ENCODE results near the gene HSPB8.

Gene HSPB8

GRCh38 chr12:119181202-119181601 lies 2.5 kb downstream of the HSPB8 start:
- peaks cover 2 to 4% of the 10 kb centered on the region in 2 experiments for H3K36me3 ChIP-seq (ENCODE audit: control insufficient read depth in 1 of 2, insufficient read depth in 2 of 2, low read length in 2 of 2)
- no peak overlapping the region for H2BK12ac ChIP-seq (ENCODE audit: low read length)
- no peak overlapping the region for H3K14ac ChIP-seq (ENCODE audit: low read length)
- H3K79me1 ChIP-seq (ENCODE audit: low read length), result peaks cover 33% of the 10 kb centered on the region
- H3K27me3 ChIP-seq (ENCODE audit: insufficient read depth, low read length), result no peaks in the 10 kb centered on the region
- H2AK5ac ChIP-seq (ENCODE audit: low read length), result no peak overlapping the region
- peaks cover 20% of the 10 kb centered on the region for H3K79me2 ChIP-seq (ENCODE audit: control insufficient read depth, insufficient read depth, low read length, poor library complexity)
- no peak overlapping the region for H4K8ac ChIP-seq (ENCODE audit: low read depth, low read length)
- H3K23ac ChIP-seq (ENCODE audit: low read length), result no peak overlapping the region
- H3K4me1 ChIP-seq (ENCODE audit: control insufficient read depth in 1 of 2, insufficient read depth in 2 of 2, low read length in 2 of 2), result peaks cover 18 to 26% of the 10 kb centered on the region in 2 experiments
- no peak for DNase-seq
- H3K4me3 ChIP-seq (ENCODE audit: low read depth, low read length), result no peak overlapping the region
- H2BK5ac ChIP-seq (ENCODE audit: low read depth, low read length, poor library complexity), result no peak overlapping the region
- no peak overlapping the region for H4K91ac ChIP-seq (ENCODE audit: low read depth, low read length)
- H3K9me3 ChIP-seq (ENCODE audit: insufficient read depth, low read depth, low read length), result no peaks in the 10 kb centered on the region
- no peak overlapping the region for H3K9ac ChIP-seq (ENCODE audit: low read length)
- H3K27ac ChIP-seq (ENCODE audit: low read depth, low read length), result peak overlapping the region; percentile 97
- H2AFZ ChIP-seq (ENCODE audit: insufficient read depth, low read length, poor library complexity), result no peak overlapping the region
- H2BK120ac ChIP-seq (ENCODE audit: insufficient read depth, low read length, poor library complexity), result no peak overlapping the region
- no CpG with 5 or more reads among the region's 2 CpGs for WGBS (ENCODE audit: extremely low coverage, insufficient coverage, insufficient read length)
- peak overlapping the region; percentile 71 for H3K4me2 ChIP-seq (ENCODE audit: low read length)
- no peak overlapping the region for H3K18ac ChIP-seq (ENCODE audit: low read length)
- no peak overlapping the region for H4K12ac ChIP-seq (ENCODE audit: low read depth, low read length)
- H3K4ac ChIP-seq (ENCODE audit: low read depth, low read length), result no peak overlapping the region

GRCh38 chr12:119181944-119182343 lies 3.2 kb downstream of the HSPB8 start:
- WGBS (ENCODE audit: extremely low coverage, insufficient coverage, insufficient read length), result no CpG with 5 or more reads among the region's 3 CpGs
- H3K4me1 ChIP-seq (ENCODE audit: control insufficient read depth in 1 of 2, insufficient read depth in 2 of 2, low read length in 2 of 2), result peaks cover 15 to 21% of the 10 kb centered on the region in 2 experiments
- peak overlapping the region; percentile 39 for H3K4me2 ChIP-seq (ENCODE audit: low read length)
- peak in 1 of 2 donors; percentile 33 for DNase-seq
- no peak overlapping the region for H3K27ac ChIP-seq (ENCODE audit: low read depth, low read length)
- no peaks in the 10 kb centered on the region for H3K27me3 ChIP-seq (ENCODE audit: insufficient read depth, low read length)
- no peak overlapping the region for H3K9ac ChIP-seq (ENCODE audit: low read length)
- no peak overlapping the region for H2BK5ac ChIP-seq (ENCODE audit: low read depth, low read length, poor library complexity)
- H3K14ac ChIP-seq (ENCODE audit: low read length), result no peak overlapping the region
- H4K91ac ChIP-seq (ENCODE audit: low read depth, low read length), result peak overlapping the region; percentile 51
- no peak overlapping the region for H3K23ac ChIP-seq (ENCODE audit: low read length)
- no peak overlapping the region for H2BK120ac ChIP-seq (ENCODE audit: insufficient read depth, low read length, poor library complexity)
- peaks cover 20% of the 10 kb centered on the region for H3K79me2 ChIP-seq (ENCODE audit: control insufficient read depth, insufficient read depth, low read length, poor library complexity)
- peak overlapping the region; percentile 50 for H2BK12ac ChIP-seq (ENCODE audit: low read length)
- H2AK5ac ChIP-seq (ENCODE audit: low read length), result no peak overlapping the region
- H3K36me3 ChIP-seq (ENCODE audit: control insufficient read depth in 1 of 2, insufficient read depth in 2 of 2, low read length in 2 of 2), result peaks cover 5 to 11% of the 10 kb centered on the region in 2 experiments
- no peak overlapping the region for H3K4me3 ChIP-seq (ENCODE audit: low read depth, low read length)
- no peak overlapping the region for H3K18ac ChIP-seq (ENCODE audit: low read length)
- no peak overlapping the region for H2AFZ ChIP-seq (ENCODE audit: insufficient read depth, low read length, poor library complexity)
- H3K79me1 ChIP-seq (ENCODE audit: low read length), result peaks cover 30% of the 10 kb centered on the region
- no peak overlapping the region for H4K8ac ChIP-seq (ENCODE audit: low read depth, low read length)
- no peak overlapping the region for H4K12ac ChIP-seq (ENCODE audit: low read depth, low read length)
- no peaks in the 10 kb centered on the region for H3K9me3 ChIP-seq (ENCODE audit: insufficient read depth, low read depth, low read length)
- peak overlapping the region; percentile 76 for H3K4ac ChIP-seq (ENCODE audit: low read depth, low read length)

DNA sequence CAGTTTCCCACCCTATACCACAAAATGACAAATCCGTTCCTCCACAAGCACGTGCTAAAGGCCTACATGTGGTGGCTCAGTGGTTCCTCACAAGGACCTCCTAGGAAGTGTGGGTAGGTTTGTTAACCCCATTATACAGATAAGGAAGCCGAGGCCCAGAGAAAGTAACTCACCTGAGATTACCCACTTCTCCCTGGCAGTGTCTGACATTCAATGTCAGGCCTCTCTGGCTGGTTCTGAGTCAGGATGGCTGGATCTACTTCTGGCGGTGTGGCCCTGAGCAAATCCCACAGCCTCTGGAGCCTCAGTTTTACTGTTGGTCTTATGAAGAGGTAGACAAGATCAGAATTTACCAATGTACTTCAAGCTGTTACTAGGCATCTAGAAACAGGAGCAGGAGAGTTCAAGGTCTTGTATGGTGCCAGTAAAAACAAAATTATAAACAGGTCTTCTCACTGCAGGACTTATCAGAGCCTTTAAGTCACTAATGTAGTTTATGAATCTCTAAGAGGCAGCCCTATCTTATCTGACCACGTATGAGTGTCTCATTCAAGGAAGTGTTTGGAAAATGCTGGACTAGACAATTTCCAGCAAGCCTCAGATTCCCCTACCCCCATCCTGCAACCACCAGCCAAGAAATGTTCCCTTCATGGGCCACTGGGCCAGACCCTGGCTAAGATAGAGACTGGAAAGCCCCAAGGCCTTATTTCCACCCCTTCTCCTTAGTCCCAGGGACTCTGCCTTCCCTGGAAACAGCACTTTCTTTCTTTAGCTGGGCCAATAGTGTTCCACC lies 4.2 kb downstream of the HSPB8 start:
- Histone ChIP-seq H2AFZ (ENCODE audit: insufficient read depth, low read length, poor library complexity) (no peak overlapping the region), H3K27me3 (ENCODE audit: insufficient read depth, low read length) (no peaks in the 10 kb centered on the region), H3K79me1 (ENCODE audit: low read length) (peaks cover 26% of the 10 kb centered on the region), H3K9ac (ENCODE audit: low read length) (no peak overlapping the region), H3K4ac (ENCODE audit: low read depth, low read length) (peak overlapping the region; percentile 76), H3K4me3 (ENCODE audit: low read depth, low read length) (no peak overlapping the region), H3K27ac (ENCODE audit: low read depth, low read length) (peak overlapping the region; percentile 24), H3K14ac (ENCODE audit: low read length) (peak overlapping the region; percentile 24), H2BK12ac (ENCODE audit: low read length) (peak overlapping the region; percentile 82), H2BK120ac (ENCODE audit: insufficient read depth, low read length, poor library complexity) (no peak overlapping the region), H3K36me3 (ENCODE audit: control insufficient read depth in 1 of 2, insufficient read depth in 2 of 2, low read length in 2 of 2) (peaks cover 12 to 19% of the 10 kb centered on the region in 2 experiments), H3K79me2 (ENCODE audit: control insufficient read depth, insufficient read depth, low read length, poor library complexity) (peaks cover 20% of the 10 kb centered on the region), H4K8ac (ENCODE audit: low read depth, low read length) (peak overlapping the region; percentile 43), H4K91ac (ENCODE audit: low read depth, low read length) (peak overlapping the region; percentile 81), H4K12ac (ENCODE audit: low read depth, low read length) (no peak overlapping the region), H3K18ac (ENCODE audit: low read length) (no peak overlapping the region), H3K4me2 (ENCODE audit: low read length) (no peak overlapping the region), H3K23ac (ENCODE audit: low read length) (no peak overlapping the region), H2AK5ac (ENCODE audit: low read length) (peak overlapping the region; percentile 39), H2BK5ac (ENCODE audit: low read depth, low read length, poor library complexity) (peak overlapping the region; percentile 47), H3K4me1 (ENCODE audit: control insufficient read depth in 1 of 2, insufficient read depth in 2 of 2, low read length in 2 of 2) (peaks cover 15 to 21% of the 10 kb centered on the region in 2 experiments), H3K9me3 (ENCODE audit: insufficient read depth, low read depth, low read length) (no peaks in the 10 kb centered on the region)
- DNase-seq, result peak; percentile 57 to 71
- no CpG with 5 or more reads among the region's 5 CpGs for WGBS (ENCODE audit: extremely low coverage, insufficient coverage, insufficient read length)

GRCh38 chr12:119183942-119184695 lies 5.4 kb downstream of the HSPB8 start:
- H3K27me3 ChIP-seq (ENCODE audit: insufficient read depth, low read length), result no peaks in the 10 kb centered on the region
- WGBS (ENCODE audit: extremely low coverage, insufficient coverage, insufficient read length), result no CpG with 5 or more reads among the region's 9 CpGs
- peaks cover 16 to 29% of the 10 kb centered on the region in 2 experiments for H3K36me3 ChIP-seq (ENCODE audit: control insufficient read depth in 1 of 2, insufficient read depth in 2 of 2, low read length in 2 of 2)
- H2AFZ ChIP-seq (ENCODE audit: insufficient read depth, low read length, poor library complexity), result no peak overlapping the region
- H3K9me3 ChIP-seq (ENCODE audit: insufficient read depth, low read depth, low read length), result no peaks in the 10 kb centered on the region
- H3K9ac ChIP-seq (ENCODE audit: low read length), result no peak overlapping the region
- H3K18ac ChIP-seq (ENCODE audit: low read length), result no peak overlapping the region
- no peak overlapping the region for H3K4me3 ChIP-seq (ENCODE audit: low read depth, low read length)
- H2AK5ac ChIP-seq (ENCODE audit: low read length), result no peak overlapping the region
- H3K79me2 ChIP-seq (ENCODE audit: control insufficient read depth, insufficient read depth, low read length, poor library complexity), result peaks cover 16% of the 10 kb centered on the region
- H3K23ac ChIP-seq (ENCODE audit: low read length), result no peak overlapping the region
- no peak overlapping the region for H2BK5ac ChIP-seq (ENCODE audit: low read depth, low read length, poor library complexity)
- H3K4ac ChIP-seq (ENCODE audit: low read depth, low read length), result peak overlapping the region; percentile 42
- no peak overlapping the region for H4K91ac ChIP-seq (ENCODE audit: low read depth, low read length)
- H3K14ac ChIP-seq (ENCODE audit: low read length), result no peak overlapping the region
- peak overlapping the region; percentile 7 for H3K27ac ChIP-seq (ENCODE audit: low read depth, low read length)
- H4K12ac ChIP-seq (ENCODE audit: low read depth, low read length), result no peak overlapping the region
- H3K4me2 ChIP-seq (ENCODE audit: low read length), result no peak overlapping the region
- peaks cover 19% of the 10 kb centered on the region for H3K79me1 ChIP-seq (ENCODE audit: low read length)
- H4K8ac ChIP-seq (ENCODE audit: low read depth, low read length), result no peak overlapping the region
- H2BK120ac ChIP-seq (ENCODE audit: insufficient read depth, low read length, poor library complexity), result no peak overlapping the region
- H2BK12ac ChIP-seq (ENCODE audit: low read length), result no peak overlapping the region
- H3K4me1 ChIP-seq (ENCODE audit: control insufficient read depth in 1 of 2, insufficient read depth in 2 of 2, low read length in 2 of 2), result peaks cover 12 to 15% of the 10 kb centered on the region in 2 experiments
- peak in 1 of 2 donors; percentile 30 for DNase-seq
